ENCODE measurements around the gene CCDC83.
"Not testable (repeated sequence)": the region's sequence is repeated elsewhere in the genome, so short reads cannot be mapped to it uniquely, and the experiment has no call there.

CCDC83 gene

GRCh38 chr11:85835729-85836128, 19.5 kb upstream of the CCDC83 start:
- DNase-seq (ENCODE audit: low spot score), result no peak

GRCh38 chr11:85840932-85841331, 14.3 kb upstream of the CCDC83 start:
- DNase-seq (ENCODE audit: low spot score), result not testable (repeated sequence)

- no peak for DNase-seq (ENCODE audit: low spot score)
Measured at GRCh38 chr11:85843929-85844328, 11.3 kb upstream of the CCDC83 start.

GRCh38 chr11:85844439-85845123, 10.6 kb upstream of the CCDC83 start:
- no peak for DNase-seq (ENCODE audit: low spot score)

GRCh38 chr11:85845124-85845631, 10.0 kb upstream of the CCDC83 start:
- no peak for DNase-seq (ENCODE audit: low spot score)

GRCh38 chr11:85847436-85847835, 7.7 kb upstream of the CCDC83 start:
- DNase-seq (ENCODE audit: low spot score), result no peak

GRCh38 chr11:85848006-85848405, 7.2 kb upstream of the CCDC83 start:
- no peak for DNase-seq (ENCODE audit: low spot score)

GRCh38 chr11:85848556-85848955, 6.6 kb upstream of the CCDC83 start:
- no peak for DNase-seq (ENCODE audit: low spot score)

GRCh38 chr11:85852754-85853153, 2.4 kb upstream of the CCDC83 start:
- DNase-seq (ENCODE audit: low spot score), result not testable (repeated sequence)

- DNase-seq (ENCODE audit: low spot score), result not testable (repeated sequence)
Measured at GRCh38 chr11:85853541-85853940, 1.6 kb upstream of the CCDC83 start.

GRCh38 chr11:85854212-85854556, 999 bp upstream of the CCDC83 start:
- DNase-seq (ENCODE audit: low spot score), result no peak

GRCh38 chr11:85854557-85855340, 434 bp upstream of the CCDC83 start:
- peak; percentile 84 for DNase-seq (ENCODE audit: low spot score)

GRCh38 chr11:85857098-85857497, 1.9 kb downstream of the CCDC83 start:
- no peak for DNase-seq (ENCODE audit: low spot score)

GRCh38 chr11:85859541-85859940, 4.4 kb downstream of the CCDC83 start:
- DNase-seq (ENCODE audit: low spot score), result not testable (repeated sequence)

- DNase-seq (ENCODE audit: low spot score), result no peak
Measured at GRCh38 chr11:85863855-85864254, 8.7 kb downstream of the CCDC83 start.

GRCh38 chr11:85866137-85866827, 11.1 kb downstream of the CCDC83 start:
- no peak for DNase-seq (ENCODE audit: low spot score)

- DNase-seq (ENCODE audit: low spot score), result no peak
Measured at GRCh38 chr11:85867751-85868150, 12.6 kb downstream of the CCDC83 start.

- DNase-seq (ENCODE audit: low spot score), result no peak
Measured at GRCh38 chr11:85869781-85870180, 14.6 kb downstream of the CCDC83 start.

- DNase-seq (ENCODE audit: low spot score), result no peak
Measured at GRCh38 chr11:85874265-85874664, 19.1 kb downstream of the CCDC83 start.

GRCh38 chr11:85875505-85875904, 20.3 kb downstream of the CCDC83 start:
- DNase-seq (ENCODE audit: low spot score), result no peak

- no peak for DNase-seq (ENCODE audit: low spot score)
Measured at GRCh38 chr11:85884581-85885021, 29.4 kb downstream of the CCDC83 start.

All from globus pallidus (tissue), 1 donor.